ENCODE results near the gene ITGAV.

Gene ITGAV

DNA sequence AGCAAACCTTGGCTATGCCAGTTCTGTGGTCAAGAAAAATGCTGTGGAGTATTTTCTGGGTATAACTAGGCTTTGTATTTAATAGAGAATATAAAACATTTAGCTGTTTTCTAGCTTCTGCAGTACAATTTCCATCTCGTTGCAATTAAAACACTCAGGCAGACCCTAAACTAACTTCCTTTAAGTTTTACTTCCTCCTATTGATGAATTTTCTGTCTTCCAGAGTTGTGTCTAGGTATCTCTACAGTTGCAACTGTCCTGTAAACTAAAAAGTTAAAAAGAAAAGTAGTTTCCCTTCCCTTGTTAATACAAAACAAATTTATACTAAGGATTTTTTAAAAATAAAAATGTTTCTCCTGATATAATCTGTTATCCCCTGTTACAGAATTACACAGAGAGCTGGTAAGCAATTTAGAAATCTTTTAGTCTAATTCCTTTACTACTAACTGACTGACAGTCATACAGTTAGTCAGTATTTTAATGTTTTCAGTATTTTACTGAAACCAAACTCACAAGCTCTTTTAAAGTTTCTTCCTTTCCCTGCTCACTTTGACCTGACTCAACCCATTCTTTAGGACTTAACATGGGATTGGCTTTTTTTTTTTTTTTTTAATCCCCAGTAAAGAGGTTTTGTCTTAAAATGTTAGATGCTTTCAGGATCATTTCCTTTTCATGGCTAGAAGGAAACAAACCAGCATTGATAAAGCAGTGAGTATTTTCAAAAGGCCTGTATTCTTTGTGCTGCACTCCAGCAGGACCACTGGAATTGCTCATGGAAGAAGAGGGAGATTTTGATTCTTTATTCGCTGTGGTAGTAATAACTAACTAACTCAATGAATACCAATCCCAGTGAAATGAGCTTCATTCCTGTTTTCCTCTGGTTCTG, 22.9 kb downstream of the ITGAV start:
- no peak for DNase-seq (ENCODE audit: low read depth)

DNA sequence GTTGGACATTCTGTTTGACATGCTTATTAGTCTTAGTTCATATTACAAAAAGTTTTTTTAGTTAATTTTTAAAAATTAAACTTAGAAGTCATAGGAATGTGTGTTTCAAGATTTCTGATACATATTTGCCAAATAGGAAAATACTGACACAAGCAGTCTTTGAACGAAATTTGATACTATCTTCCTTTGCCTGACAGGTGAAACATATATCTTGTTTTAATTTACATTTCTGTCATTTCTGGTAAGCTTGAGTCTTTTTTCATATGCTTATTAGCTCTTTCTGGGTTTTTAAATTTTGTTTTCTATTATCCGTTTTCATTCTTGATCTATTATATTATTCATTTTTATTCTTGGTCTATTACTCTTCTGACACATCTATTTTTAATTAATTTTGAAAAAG, 24.5 kb downstream of the ITGAV start:
- no peak for DNase-seq (ENCODE audit: low read depth)

DNA sequence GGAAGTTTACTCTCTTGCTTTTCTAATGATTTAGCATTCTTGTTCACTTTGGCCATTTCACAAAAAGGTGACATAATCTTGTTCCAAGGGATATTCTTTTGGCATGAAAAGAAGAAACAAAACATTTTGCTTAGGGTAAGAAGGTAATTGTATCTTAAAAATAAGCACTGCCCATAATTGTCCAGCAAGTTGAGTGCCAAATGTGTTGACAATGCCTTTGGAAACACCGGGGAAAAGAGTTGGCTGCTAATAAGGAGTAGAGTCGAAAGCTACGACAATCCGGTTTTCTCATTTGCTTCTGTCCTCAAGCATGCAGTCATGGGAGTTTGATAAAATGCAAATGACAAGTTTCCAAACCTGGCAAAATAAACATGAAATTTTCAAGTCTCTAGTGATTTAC, 27.3 kb downstream of the ITGAV start:
- DNase-seq (ENCODE audit: low read depth) = no peak

DNA sequence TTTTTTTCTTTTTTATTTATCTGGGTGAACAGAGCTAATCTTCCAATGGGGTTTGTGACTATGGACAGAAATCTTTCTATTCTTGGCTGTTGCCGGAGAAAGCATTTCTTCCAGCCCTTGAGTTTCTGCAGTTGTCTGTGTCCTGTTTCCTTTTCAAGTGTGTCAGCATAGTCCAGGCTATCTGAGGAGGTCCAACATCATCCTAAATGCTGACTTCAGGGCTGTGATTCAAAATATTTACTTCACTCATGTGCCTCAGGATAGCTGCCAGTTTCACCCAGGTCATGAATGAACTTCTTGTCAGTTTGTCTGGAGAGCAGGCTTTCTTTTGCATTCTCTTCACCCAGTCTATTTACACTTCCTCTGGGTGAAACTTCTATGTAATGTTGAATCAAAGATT, 27.9 kb downstream of the ITGAV start:
- DNase-seq (ENCODE audit: low read depth) = no peak

DNA sequence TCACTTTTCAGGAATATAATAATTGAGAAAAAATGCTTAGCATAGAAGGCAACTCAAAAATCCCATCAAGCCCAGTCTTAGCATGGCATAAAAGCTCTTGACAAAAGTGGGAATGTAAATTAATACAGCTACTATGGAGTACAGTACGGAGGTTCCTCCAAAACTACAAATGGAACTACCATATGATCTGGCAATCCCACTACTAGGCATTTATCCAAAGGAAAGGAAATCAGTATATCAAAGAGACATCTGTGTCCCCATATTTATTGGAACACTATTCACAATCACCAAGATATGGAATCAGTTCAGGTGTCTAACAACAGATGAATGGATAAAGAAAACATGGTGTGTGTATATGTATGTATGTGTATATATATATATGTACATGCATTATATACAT, 28.8 kb downstream of the ITGAV start:
- DNase-seq (ENCODE audit: low read depth) = no peak

DNA sequence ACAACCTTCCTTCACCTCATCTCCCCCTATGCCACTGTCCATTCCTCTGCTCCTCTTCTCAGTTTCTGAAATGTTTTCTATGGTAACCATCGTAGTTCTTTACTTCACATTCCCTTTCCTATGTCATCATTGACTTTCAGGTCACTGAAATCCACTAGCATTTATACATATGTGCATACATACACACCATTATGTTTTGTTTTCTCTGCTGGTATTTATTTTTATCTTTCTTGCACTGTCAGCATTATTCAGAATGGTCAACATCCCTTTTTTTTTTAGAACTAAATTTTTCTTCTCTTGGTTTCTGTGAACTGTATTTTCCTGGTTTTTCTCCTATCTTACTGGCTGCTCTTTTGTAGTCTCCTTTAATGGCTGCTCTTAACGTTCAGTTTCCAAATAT, 33.2 kb downstream of the ITGAV start:
- no peak for DNase-seq (ENCODE audit: low read depth)

DNA sequence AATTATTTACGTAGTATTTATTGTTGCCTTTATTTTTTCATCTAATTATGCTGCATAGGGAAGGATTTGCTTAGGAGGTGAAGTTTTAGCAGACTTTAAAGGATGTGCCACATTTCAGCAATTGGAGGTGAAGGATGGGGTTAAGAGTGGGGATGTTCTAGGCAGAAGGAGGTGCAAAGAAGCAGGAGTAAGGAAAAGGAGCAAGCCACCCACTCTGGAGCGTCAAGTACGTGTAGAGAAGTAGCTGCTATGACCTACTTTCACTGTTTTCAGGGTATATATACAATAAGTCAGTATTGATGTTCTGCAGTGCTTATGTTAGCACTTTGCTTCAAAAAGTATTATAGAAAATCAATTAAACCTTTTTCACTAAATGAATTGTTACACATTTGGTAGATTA, 34.4 kb downstream of the ITGAV start:
- no peak for DNase-seq (ENCODE audit: low read depth)

DNA sequence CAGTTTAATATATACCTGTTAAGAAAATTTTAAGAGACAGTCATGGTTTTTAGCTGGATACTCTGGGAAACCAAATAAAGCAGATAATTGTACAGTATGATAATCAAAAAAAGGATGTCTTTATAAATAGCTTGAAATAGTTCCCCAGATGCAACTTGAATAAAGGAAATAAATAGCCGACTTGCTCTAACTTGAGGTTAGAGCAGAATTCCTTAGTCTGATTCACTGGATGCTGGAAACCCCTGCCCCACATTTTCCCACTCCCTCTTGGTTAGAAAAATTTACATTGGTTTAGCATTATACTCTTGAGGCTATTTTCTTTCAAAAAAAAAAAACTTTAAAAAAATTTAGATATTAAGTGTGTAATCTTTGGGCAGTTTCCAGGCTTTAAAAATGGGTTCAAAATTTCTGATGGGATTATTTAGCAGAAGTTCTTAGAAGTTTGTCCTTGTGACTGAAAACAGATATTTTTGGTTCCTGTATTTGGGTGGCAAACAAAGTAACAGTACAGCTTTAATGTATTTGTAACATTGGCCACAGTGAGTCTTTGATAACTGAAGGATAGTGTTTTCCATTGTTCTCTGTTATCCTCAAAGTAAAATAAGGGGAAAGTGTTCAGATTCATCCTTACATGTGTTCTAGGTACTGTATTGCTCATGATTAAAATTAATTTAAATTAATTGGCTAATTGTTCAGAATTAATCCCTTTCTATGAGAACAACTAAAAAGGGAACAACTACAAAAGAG, 39.6 kb downstream of the ITGAV start:
- no peak for DNase-seq (ENCODE audit: low read depth)

DNA sequence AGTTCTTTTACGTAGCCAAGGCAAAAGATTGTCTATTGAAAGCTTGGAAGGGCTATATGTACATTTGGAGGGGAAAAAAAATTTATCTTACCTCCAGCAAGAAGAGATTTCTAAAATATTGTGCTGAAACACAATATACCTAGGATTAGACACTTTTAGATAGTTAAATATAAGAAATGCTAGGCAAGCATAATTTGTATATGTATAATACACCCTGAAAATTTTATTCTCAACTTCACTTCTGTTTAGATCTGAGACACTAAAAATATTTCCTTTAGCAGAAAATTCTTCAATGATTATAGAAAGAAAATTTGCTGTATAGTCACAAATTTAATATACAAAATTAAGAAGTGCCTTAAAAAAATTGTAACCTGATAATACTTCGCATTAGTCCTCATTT, 42.6 kb downstream of the ITGAV start:
- no peak for DNase-seq (ENCODE audit: low read depth)

DNA sequence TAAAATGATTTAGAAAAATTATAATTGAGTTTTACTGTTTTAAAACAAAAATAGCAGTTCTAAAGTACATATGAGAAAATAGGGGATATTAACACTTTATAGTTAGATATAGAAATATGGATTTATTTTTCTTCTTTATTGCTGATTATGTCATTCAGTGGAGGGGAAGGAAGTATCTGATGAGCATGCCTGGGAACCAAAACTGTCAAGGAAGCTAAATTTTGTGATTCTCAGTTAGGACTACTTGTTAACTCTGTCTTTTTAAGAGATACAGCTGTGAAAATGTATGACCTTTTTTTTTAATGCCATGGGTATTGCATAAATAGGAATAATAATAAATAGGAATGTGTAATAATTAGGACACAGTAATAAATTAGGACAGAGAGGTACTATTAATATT, 44.8 kb downstream of the ITGAV start:
- DNase-seq (ENCODE audit: low read depth) = no peak

DNA sequence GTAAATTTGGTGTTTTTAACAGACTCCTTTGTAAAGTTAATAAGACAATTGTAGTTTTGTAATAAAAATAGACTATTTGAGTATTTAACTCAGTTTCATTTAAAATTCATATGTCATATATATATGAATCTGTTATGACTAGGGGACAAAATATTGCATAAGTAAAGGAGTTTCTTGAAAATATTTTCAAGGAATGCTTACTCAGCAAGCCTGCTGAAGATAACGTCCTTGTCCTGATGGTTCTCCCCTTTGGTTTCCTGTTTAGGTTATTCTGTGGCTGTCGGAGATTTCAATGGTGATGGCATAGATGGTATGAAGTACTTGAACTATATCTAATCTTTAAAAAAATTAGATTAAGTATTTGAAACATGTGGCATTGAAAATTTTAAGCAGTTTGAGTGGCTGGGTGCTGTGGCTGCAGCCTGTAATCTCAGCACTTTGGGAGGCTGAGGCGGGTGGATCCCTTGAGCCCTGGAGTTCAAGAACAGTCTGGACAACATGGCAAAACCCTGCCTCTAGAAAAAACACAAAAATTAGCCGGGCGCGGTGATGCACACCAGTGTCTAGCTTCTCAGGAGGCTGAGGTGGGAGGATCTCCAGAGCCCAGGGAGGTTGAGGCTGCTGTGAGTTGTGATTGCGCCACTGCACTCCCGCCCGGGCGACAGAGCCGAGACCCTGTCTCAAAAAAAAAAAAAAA, 47.1 kb downstream of the ITGAV start:
- no peak for DNase-seq (ENCODE audit: low read depth)

DNA sequence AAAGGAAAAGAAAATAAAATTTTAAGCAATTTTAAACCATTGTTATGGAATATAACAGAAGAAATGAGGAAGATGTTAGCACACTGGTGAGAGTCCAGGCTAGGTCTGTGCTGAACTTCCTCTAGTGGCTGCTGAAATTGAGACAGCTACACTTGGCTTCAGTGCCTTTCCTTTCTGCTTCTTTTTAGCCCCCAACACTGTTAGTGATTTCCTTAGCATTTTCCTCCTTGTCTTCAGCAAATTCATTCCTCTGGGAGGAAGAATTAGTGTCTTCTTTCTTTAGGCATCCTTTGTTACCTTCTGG, 47.6 kb downstream of the ITGAV start:
- DNase-seq (ENCODE audit: low read depth) = no peak

DNA sequence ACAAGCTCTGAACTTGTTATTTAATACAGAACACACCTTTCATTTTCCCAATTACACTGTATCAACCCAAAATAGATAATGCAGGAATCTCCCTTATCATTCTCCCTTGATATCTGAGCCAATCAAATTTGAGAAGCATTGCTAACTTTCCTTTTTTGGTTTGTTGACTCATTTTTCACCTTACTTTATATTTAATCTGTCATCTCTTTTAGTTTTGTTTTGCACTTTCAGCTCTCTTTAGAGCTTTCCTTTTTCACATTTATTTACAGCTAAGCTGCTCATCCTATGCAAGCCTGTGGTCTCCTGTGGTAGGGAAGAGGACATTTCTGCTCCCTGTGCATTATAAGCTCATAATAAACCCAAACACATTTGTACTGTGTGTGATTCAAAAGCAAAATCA, 50.1 kb downstream of the ITGAV start:
- DNase-seq (ENCODE audit: low read depth) = no peak

DNA sequence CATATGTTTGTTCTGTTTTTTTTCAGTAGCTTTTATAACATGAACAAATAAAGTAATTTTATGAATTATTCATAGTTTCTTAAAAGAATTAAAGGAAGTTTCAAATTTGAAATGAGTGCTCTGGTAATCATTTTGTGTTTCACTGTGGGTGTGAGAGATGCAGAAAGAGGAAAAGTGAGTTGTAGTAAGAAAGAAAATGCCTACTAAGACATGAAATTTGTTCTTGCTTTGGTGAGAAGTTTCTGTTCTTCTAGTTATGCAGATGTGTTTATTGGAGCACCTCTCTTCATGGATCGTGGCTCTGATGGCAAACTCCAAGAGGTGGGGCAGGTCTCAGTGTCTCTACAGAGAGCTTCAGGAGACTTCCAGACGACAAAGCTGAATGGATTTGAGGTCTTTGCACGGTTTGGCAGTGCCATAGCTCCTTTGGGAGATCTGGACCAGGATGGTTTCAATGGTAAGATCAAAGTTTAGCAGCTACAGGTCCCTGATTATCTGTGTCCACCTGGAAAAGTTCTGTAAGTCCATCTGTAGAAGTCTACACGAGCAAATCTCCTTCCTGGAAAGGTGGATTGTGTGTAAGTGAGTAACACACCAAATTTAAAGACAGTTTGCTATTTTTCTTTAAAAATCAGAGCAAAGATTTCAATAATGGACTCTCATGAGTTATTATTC, 51.4 kb downstream of the ITGAV start:
- no peak for DNase-seq (ENCODE audit: low read depth)

DNA sequence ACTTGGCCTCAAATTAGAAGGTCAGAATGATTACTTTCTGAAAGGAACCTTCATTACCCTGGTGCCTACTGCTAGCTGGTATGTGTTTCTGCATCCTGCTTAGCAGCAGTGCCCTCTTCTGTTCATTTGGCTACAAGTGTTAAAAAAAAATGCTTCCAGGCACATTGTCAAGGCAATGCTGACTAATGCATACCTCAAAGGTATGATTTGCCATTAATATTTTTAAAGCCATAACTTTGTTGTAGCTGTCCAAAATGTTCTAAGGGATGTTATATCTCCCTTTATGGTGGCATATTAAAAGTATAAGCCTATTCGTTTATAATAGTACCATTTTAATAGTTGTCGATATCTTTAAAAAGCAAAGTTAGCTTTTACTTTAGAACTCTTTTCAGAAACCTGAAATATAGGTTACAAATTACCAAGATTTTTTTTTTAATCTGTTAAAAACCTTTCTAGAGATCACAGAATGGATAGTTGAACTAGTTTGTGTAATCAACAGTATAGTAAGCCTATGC, 52.0 kb downstream of the ITGAV start:
- peak; percentile 20 for DNase-seq (ENCODE audit: low read depth)

DNA sequence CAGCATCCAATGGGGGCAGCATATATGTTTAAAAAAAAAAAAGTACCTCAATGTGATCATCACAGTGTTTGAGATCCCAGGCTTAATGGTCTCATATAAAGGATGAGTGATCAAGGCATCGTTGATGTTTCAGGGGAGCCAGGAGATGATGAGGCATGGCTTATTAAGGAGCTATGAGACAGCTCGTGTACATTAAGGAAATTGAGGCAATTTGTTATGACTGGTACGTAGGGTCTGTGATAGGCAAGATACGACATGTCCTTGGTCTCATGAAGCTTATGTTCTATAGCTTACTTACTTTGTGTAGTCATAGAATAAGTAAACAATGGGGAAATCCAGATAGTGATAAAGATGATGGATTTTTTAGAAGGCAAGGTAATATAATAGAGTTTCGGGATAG, 54.9 kb downstream of the ITGAV start:
- DNase-seq (ENCODE audit: low read depth) = no peak

DNA sequence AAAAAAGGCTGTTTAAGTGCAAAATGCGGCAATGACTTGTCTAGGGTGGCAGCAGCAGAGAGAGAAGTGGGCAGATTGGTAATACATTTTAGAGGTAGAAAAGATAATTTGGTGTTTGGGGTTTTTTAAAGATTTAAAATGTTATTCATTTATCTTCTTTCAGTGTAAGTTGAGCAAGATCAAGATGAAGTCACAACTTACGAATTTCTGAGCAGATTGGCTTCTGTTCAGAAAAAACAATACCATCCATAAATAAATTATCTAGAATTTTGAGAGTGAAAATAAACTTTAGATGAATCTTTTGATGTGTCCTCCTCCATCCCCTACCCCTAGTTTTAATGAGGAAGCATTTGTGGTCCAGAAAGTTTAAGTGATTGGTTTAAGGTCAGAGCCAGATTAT, 56.1 kb downstream of the ITGAV start:
- no peak for DNase-seq (ENCODE audit: low read depth)

DNA sequence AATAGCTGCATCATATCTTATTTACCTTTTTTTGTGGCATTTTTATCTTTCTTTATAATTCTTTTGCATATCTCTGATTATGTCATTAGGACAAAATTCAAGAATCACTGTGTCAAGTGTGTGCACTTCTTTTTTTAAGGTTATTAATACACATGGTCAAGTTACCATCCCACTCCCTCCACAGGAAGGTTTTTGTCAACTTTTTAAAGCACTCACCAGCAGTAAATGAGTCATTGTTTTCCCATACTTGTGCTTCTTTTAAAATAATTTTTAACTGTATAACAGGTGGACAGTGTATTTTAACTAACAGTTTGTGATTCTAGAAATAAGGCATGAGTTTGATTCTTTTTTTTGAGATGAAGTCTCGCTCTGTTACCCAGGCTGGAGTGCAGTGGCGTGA, 58.3 kb downstream of the ITGAV start:
- no peak for DNase-seq (ENCODE audit: low read depth)

DNA sequence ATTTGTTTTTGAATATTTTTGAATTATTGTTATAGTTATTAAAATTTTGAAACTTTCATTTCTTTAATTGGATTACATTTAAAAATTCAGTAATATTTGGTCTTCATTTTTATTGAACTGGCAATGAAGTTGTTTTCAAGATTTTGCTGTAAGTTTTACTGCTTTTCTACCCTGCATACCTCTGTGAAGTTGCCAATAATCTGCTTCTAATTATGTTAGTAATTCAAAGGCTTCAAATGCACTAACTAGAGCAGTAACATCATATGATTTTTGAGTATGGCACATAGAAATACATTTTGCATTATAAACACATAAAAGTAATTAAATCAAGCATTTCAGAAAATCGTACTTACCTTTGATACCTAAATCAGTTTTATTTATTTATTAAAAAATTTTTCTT, 63.7 kb downstream of the ITGAV start:
- DNase-seq (ENCODE audit: low read depth) = peak; percentile 7

DNA sequence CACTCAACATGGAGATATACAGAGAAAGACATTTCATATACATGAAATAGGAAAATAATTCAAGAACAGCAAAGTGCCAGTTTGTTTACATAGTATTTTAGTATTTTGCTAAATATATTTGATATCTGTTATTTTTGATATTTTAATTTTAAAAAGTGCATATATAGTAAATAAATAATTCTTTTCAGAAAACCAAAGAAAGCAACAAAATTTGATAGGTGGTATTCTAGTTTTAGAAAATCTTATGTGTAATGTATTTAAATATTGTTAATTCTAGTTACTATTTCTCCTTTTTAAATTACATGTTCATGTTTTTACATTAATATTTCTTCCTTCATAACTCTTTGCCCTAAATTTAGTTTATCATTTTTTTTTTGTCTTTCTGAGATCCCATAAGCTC, 69.5 kb downstream of the ITGAV start:
- DNase-seq (ENCODE audit: low read depth) = no peak

DNA sequence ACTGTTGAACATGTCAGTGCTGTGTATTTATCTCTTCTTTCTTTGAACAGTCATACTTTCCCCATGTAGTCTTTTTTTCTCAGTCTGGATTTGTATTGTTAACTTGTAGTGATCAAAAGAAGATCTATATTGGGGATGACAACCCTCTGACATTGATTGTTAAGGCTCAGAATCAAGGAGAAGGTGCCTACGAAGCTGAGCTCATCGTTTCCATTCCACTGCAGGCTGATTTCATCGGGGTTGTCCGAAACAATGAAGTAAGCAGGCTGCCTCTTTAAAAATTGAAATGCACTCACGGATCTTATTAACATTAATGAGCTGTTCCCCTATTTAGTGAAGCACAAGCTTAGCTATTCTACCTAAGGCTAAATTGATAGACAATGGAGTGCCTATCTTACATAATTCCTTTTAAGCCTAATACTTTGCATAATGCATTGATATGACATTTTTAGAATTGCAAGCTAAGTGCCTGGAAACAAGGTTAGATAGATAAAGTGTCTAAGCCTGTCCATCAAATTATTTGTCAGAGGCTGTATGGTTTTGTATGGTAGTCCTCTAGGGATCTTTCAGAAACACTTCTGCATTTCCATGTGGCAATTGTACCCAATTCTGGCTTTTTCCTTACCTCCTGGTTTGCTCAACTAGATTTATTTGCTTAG, 74.7 kb downstream of the ITGAV start:
- no peak for DNase-seq (ENCODE audit: low read depth)

DNA sequence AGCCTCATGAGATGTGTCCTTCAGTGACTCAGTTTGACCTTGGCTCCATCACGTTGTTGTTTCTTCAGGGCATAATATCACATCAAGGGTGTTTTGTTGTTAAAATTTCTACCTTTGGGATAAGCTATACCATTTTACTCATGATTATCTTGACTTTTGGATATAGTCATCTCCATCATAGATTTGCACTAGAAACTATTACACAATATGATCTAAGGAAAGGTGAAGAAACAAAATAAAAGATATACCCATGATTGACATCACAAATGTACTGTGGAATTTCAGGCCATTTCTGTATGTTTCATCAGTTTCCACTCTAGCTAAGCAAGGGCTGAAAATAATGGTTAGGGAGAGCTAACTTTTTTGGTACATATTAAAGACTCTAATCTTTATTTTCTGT, 79.3 kb downstream of the ITGAV start:
- no peak for DNase-seq (ENCODE audit: low read depth)
